Stimulated activated CD8-positive, alpha-beta memory T cell treated with anti-CD3 and anti-CD28 coated beads, Interleukin-7, amount 100 ng/mL, for 4 hours (primary cell): ENCODE data around the gene FNBP1.

Experiments used
- DNase-seq, 2 donors: peaks; one replicate each; pipeline ENCODE4 v3.0.0-alpha.2; 2020; ENCODE audit warnings: low read depth in 2 of 2

FNBP1 gene

DNA sequence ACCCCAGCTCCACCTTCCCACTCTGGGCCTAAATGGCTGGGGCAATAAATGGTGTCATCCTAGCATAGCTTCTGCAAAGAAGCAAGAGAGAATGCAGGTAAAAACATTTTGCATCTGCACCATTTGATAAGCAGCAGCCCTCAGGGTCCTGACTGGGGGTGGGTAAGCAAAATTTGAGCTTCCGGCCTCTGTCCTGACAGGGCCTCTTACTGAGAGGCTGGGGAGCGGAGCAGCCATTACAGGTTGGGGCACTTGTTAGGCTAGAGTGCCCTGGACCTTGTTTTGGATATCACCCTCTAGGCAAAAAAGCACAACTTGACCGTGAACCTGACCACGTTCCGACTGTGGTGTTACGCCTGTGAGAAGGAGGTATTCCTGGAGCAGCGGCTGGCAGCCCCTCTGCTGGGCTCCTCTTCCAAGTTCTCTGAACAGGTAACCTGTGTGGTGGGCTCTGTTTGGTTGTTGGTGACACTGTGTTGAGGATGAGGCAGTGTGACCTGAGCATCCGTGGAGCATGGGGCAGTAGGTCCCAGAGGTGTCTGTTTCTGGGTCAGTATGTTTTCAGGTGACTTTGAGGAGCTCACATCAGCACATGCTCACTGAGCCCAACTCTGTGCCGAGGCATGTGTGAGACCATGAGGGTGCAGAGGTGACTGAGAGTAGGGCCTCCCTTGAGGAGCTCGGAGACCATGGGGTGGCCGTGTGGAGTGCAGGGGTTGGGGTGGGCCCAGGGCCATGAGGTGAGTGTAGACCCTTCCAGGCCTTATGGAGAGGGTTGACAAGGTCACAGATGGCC is 184.6 kb downstream of the FNBP1 start:
- DNase-seq: no peak

DNA sequence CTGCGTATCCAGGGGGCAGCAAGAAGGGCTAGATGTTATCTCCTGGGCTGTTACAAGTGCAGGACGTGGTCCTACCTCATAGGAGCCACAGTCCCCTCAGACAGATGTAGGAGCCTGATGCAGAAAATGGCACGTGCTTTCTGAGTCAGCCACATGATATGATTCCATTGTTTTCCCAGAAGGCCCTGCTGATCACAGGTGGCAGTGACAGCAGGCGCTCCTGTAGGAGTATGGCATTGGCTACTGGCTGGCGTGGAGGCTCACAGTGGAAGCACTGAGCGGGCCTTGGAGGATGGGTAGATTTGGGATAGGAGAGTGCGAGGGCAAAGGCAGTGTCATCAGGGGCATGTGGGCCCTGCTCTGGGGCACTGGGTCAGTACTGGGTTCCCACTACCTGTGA is 185.8 kb downstream of the FNBP1 start:
- no peak for DNase-seq

DNA sequence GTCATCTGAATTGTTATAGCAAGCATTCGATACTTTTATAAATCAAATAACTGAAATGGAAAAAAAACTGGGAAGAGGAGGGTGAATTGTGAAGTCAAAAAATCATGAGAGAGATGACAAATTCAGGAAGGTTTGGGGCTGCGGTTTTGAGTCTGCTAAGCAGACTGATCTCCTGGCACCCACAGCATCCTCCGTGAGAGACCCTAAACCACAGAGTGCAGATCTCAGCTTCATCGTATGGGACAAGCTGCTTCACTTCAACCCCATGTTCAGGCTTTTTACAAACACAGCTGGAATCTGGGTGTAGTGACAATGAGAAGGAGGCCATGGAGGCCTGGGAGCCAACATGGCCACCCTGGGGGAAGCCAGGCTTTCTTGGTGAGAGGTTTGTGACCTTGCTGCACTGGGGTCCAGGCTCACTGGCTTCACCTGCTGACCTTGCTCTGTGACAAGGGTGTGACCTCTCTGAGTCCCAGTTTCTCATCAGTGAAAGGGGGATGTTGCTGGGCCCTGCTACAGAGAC is 188.3 kb downstream of the FNBP1 start:
- DNase-seq: no peak

DNA sequence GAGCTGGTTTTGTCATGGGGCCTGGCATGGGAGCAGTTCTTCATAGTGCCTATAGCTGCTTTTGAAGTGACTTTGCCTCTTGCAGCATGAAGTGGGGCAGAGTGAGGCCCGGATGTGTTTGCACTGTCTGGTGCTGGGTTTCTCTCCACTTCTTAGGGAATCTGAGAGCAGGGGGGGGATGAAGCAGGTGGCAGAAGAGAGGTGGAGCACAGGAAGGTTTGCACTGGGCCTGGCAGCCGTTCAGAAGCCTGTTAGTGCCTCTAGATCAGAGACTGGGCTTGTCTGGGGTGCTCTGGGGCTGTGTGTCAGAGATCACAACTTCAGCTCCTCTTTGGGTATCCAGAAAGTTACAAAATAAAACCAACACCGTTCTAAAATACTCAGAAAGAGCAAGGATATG is 189.4 kb downstream of the FNBP1 start:
- DNase-seq: no peak

DNA sequence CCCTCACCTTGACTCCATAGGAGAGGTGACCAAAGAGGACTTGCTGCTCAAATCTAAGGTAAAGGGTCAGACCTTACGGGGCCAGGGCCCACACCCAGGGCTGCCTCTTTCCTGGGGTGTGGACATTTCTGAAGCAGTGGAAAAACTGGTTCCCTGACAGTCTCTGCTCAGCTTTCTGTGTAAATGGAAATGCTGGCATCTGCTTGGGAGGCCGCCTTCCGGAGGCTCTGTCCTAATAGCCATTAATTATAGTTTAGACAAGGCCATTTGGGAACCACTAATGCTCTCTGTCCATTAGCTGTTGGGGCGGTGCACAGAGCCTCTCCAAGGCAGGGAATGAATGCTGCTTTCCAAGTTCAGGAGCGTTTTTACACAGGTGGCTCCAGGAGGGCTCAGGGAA is 190.4 kb downstream of the FNBP1 start:
- DNase-seq: no peak

DNA sequence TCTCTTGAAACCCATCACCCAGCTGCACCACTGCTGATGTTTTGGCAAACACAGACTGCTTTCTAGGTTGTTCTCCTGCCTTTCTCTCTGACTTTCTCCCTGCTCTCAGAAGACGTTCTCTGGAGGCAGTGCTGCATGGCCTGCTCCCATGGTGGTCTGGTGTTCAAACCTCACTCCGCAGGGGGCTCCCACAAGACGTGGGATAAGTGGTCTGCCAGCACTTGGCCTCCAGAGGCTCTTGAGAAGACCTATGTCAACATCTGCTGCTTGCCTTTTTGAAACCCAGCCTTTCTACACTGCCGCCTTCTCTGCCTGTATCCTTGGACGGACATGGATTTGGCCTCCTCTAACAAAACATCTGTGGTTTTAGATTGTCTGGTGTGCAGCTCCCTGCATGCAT is 191.2 kb downstream of the FNBP1 start:
- DNase-seq: no peak

DNA sequence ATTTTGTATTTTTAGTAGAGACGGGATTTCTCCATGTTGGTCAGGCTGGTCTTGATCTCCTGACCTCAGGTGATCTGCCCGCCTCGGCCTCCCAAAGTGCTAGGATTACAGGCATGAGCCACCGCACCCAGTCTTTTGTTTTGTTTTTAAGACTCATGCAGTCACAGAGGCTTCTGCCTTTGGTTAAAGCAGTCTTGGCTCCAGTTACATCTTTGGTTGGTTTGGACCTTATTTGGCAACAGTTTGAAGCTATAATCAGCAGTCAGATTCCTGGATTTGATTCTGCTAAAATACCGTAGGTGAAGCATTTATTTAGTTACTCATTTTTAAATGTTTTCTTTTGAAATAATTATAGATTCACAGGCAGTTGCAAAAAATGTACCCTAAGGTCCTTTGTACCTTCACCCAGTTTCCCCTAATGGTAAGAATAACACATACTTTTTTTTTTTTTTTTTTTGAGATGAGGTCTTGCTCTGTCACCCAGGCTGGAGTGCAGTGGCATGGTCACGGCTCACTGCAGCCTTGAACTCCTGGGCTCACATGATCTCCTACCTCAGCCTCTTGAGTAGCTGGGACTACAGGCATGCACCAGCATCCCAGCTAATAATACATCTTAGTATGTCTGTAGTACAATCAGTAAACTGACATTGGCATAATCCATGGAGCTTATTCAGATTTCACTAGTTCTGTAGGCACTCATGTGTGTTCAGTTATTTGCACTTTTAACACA is 192.0 kb downstream of the FNBP1 start:
- no peak for DNase-seq

DNA sequence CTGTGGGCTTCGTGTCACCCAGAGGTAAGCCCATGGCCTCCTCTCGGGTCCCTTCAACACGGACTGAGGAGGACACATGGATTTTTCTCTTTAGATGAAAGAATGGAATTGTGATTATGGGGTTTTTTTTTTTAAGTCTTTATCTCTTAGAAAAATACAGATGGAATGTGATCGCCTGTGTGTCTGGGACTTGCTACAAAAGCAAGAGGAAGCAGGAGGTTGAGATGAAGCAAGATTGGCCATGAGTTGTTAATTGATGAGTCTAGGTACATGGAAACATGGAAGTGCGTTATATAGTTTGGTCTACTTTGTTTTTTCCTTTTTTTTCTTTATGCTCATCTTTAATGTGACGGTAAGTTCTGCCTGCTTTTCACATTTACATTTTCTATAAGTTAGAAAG is 193.1 kb downstream of the FNBP1 start:
- no peak for DNase-seq

DNA sequence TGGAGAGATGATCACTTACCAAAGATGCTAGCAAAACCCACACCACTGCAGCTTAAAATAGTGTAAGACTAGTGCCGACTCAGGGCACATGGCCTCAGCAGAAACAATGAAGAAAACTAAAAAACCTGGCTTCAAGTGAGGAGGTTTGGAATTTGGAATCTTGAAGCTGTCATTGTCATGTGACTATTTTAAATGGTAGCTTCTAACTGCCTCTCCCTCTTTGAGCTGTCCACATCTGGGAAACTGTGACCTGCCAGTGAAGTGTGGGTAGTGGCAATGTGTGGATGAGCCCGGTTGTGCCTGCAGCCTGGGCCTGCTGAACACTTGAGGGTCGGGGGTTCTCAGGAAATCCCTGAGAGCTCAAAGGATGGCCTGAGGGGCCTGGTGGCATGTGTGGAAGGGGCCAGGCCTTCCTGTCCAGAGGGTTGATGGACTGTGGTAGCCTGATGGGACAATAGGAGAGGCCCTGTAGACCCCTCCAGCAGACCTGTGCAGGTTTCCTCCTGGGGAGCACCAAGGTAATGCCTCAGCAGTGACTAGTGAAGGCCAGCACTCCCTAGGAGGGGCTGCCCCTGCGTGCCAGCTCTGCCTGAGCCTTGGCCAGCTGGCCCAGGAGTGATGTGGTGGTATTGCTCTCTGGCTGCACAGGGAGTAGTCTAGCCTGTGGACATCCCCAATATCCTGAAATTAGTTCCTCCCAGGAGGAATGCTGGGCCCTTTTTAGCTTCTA is 194.1 kb downstream of the FNBP1 start:
- no peak for DNase-seq

DNA sequence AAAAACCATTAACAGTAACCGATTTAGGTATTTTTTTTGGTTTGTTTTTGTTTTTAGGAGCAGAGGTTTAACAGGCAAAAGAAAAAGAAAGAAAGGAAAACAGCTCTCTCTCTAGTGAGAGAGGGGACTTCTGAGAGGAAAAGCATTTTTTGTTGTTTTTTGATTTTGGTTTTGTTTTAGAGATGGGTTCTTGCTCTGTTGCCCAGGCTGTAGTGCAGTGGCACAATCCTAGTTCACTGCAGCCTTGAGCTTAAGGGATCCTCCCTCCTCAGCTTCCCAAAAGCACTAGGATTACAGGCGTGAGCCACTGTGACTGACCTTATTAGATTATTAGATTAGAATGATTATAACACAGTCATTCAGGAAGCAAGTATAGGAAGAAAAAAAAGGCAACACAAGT is 197.6 kb downstream of the FNBP1 start:
- no peak for DNase-seq

DNA sequence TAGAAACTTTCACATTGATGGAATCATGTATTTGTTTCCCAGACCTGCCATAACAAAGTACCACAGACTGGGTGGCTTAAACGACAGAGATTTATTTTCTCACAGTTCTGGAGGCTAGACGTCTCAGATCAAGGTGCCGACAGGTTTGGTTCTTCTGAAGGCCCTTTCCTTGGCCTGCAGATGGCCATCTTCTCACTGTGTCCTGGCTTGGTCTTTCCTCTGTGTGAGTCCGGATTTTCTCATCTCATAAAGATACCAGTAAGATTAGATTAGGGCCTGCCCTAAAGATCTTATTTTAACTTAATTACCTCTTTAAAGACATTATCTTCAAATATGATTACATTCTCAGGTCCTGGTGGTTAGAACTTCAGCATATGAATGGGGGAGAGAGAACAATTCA is 201.9 kb downstream of the FNBP1 start:
- DNase-seq: no peak

DNA sequence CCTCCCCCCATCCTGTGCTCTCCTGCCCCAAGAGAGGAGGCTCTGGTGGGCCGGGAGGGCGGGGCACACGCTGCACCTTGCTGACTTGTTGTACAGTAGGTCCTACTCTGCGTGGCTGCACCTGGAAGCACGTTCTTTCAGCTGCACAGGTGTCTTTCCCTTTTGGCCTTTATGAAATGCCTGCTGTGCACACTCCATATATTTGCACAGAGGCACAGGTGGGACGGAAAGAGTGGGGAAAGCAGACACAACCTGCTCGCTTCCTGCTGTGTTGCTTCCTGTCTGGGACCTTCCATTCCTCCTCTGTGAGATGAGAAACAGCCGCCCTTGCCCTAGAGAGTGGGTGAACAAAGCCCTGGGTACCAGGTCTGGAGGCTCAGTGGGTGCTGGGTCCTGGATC is 203.0 kb downstream of the FNBP1 start:
- DNase-seq: no peak

DNA sequence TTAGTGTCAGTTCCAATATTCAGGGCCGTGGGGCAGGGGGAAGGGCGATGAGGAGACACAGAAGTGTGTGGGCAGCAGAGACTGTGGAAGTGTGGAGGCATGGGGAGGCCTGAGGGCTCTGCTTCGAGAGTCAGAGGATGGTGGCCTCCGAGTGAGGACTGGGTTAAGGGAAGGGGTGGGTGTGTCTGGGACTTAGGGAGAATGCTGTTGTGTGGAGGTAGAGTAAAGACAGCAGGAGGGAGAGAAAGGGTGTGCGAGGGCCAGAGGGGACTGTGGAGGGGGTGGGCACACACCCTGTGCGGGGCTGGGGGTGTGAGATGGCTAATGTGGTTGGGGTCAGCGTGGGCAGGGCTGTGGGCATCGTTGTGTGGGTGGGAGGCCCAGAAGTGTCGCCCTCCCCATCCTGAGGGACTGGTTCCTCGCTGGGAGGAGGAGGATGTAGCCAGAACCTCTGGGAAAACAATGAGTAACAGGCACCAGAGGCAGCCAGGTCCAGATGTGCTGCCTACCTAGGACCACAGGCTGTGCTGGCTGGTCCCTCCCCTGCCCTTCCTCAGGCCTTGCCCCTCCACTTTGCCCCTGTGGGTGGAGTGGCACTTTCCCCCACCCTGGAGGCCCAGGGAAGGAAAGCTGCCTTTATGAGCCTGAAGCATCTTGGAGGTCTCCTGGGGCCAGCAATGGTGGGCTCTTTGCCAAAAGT is 203.5 kb downstream of the FNBP1 start:
- no peak for DNase-seq

DNA sequence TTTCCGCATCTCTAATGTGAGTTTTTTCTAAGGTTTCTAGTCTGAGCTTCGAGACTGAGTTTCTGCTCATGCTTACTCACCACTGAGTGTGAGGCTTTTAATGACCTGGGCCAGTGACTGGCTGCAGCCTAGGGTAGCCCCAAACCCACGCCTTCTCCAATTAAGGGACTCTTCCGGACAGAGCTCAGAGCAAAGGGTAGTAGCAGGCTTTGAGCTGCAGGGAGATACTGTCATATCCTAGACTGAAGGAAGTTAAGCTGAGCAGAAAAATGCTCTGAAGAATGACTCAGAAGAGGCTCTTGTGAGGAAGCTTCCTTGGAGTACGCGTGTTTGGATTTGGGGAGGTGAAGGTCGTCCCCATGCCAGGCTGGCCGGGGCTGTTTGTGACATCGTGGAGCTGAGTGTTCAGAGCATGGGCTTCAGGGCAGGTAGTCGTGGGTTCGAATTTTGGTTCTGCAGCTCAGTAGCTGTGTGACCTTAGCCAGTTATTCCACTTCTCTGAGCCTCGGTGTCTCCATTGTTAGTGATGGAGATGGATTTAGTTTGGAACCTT is 204.2 kb downstream of the FNBP1 start:
- DNase-seq: no peak
